Fibroblast of skin of right biceps (primary cell): ENCODE measurements around the gene GATAD1.

Source experiments
- DNase-seq: peaks from one replicate; pipeline ENCODE4 v3.0.0-alpha.2; 2013

The GATAD1 gene

GRCh38 chr7:92485267-92485892 lies 38.1 kb downstream of the GATAD1 start:
- no peak for DNase-seq

GRCh38 chr7:92485974-92486373 lies 38.7 kb downstream of the GATAD1 start:
- DNase-seq, result no peak

GRCh38 chr7:92487804-92488203 lies 40.5 kb downstream of the GATAD1 start:
- DNase-seq, result no peak

GRCh38 chr7:92489634-92490033 lies 42.4 kb downstream of the GATAD1 start:
- DNase-seq, result no peak

GRCh38 chr7:92496876-92497275 lies 49.6 kb downstream of the GATAD1 start:
- no peak for DNase-seq

GRCh38 chr7:92498557-92498956 lies 51.3 kb downstream of the GATAD1 start:
- DNase-seq, result no peak

GRCh38 chr7:92503767-92504166 lies 56.5 kb downstream of the GATAD1 start:
- no peak for DNase-seq

- no peak for DNase-seq
Measured at GRCh38 chr7:92504563-92504962, 57.3 kb downstream of the GATAD1 start.

GRCh38 chr7:92506363-92506762 lies 59.1 kb downstream of the GATAD1 start:
- DNase-seq, result no peak

- no peak for DNase-seq
Measured at GRCh38 chr7:92508946-92509345, 61.7 kb downstream of the GATAD1 start.
